T-helper 2 cell treated with Interferon-gamma antibody and Interleukin-4, amounts not matched to agents 100 ng/mL and 5 ng/mL, for 36 hours (primary cell): ENCODE results near the gene PLGLB2. TPM values are rescaled to one million over a fixed set of nuclear protein-coding genes. Genes with fewer than 3 reads are reported as not detected.
"Not testable (repeated sequence)": the region's sequence is repeated elsewhere in the genome, so short reads cannot be mapped to it uniquely, and the experiment has no call there.

Experiments
- intact Hi-C: fragments of 100-400 bp; cut with micrococcal nuclease; formaldehyde crosslinking; loops from one replicate; pipeline ENCODE4 v1.15.1; 2023
- total RNA-seq: library from RNA; stranded (reverse); gene quantifications from 2 replicates; pipeline ENCODE4 v1.2.3, GENCODE V29; 2022

Gene PLGLB2
- total RNA-seq: 4.4 and 5.2 TPM in 2 replicates

DNA sequence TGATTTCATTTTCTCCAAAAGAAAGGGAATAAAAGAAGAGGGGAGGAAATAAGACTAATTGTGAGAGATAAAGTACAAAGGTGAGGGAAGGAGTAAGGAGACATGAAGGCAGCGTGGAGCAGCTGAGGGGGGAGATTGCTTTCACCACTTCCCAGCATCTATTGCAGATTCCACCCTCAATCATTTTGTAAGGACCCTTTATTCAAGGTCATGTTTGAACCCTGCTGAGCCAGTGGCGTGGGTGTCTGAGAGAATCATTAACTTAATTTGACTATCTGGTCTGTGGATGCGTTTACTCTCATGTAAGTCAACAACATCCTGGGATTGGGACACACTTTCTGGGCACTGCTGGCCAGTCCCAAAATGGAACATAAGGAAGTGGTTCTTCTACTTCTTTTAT lies at the start of gene PLGLB2:
PLGLB2 (plus strand) TSS at position 297 of the 400 bp plus-strand sequence; CDS start at position 364, 67 bp downstream.
- intact Hi-C loops: not testable (repeated sequence)

DNA sequence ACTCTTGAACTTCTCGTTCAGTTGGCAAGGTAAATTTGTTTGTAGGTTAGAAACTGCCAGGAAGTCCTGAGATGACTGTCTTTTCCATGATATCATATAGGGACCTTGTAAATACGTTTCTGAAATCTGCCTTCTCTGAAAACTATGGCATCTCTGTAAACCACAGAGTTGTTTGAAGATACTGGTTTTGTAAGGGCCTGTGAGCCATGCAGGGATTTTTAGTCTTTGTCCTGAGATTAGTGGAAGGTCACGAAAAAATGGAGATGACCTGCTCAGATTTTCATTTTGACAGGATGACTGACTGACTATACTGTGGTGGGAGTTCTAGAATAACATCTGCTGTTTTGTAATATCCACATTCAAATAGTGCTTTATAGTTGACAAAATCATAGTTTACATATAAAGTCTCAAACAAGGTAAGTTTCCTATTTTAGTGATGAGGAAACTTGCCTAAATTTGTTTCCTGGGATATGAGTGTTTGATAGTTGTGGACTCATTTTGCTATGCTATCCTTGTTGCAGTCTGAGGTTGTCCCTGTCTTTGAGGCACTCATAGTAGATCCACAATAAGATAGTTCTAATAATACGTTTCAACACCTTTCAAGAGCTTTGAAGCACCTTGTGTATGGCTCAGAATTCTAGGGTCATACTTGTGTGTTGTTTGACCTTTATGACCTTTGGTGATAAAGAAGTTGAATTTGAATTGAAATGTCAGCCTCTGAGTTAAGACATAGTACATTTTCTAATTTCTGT lies 43.1 kb upstream of the PLGLB2 start:
- intact Hi-C loops: not testable (repeated sequence)

DNA sequence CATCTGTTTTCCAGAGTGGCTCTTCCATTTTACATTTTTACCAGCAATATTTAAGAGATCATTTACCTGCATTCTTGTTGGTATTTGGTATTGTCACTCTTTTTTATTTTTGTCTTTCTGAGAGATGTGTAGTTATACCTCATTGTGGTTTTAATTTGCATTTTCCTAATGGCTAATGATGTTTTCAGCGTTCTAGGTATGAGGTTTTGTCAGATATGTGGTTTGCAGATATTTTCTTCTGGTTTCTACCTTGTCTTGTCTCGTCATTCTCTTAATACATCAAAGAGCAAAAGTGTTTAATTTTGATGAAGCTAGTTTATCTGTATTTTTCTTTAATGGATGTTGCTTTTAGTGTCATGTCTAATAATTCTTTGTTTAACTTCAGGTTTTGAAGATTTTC lies 39.5 kb upstream of the PLGLB2 start:
- intact Hi-C loops: not testable (repeated sequence)

DNA sequence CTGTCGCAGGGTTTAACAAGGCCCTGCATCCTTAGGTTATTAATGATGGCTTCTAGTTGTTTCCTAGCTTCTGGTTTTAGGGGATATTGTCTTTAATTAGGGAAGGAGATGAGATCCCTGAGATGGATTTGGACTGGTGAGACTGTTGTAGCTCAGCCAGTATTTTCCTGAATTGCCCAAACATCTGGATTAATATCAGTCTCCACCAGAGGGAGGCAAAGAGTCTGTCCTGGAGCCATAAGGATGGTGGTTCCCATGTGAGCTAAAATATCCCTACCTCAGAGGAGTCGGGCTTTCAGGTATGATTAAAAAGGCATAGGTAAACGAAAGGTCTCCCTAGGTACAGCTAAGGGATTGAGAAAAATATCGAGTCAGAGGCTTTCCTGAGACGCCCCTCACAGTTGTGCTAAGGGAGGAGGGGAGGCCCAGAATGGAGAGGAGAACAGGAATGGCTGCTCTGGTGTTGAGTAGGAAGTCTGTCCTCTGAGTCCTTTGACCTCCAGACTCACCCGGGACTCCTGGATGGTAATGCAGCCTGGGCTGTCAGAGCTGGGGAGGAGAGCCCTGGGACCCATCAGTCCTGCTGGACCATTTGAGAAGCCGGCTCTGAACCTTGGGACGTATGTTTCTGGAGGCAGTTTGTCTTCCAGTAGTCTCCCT lies 19.8 kb upstream of the PLGLB2 start:
- intact Hi-C loops: not testable (repeated sequence)

DNA sequence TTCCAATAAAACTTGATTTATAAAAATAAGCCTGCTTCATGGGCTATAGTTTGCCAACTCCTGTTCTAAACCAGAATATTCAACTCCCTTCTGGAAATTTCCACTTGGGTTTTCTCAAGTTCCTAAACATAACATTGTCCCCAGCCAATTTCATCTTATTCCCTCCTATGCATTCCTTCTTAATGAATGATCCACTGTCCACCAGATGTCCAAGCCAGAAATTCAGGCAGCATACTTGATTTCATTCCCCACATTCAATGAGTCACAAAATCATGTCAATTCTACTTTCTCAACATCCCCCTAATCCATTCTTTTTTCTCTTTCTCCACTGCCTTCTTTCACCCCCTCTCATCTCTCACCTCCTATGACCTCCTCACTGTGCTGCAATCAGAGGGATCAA lies 7.0 kb upstream of the PLGLB2 start:
- intact Hi-C loops: not testable (repeated sequence)

DNA sequence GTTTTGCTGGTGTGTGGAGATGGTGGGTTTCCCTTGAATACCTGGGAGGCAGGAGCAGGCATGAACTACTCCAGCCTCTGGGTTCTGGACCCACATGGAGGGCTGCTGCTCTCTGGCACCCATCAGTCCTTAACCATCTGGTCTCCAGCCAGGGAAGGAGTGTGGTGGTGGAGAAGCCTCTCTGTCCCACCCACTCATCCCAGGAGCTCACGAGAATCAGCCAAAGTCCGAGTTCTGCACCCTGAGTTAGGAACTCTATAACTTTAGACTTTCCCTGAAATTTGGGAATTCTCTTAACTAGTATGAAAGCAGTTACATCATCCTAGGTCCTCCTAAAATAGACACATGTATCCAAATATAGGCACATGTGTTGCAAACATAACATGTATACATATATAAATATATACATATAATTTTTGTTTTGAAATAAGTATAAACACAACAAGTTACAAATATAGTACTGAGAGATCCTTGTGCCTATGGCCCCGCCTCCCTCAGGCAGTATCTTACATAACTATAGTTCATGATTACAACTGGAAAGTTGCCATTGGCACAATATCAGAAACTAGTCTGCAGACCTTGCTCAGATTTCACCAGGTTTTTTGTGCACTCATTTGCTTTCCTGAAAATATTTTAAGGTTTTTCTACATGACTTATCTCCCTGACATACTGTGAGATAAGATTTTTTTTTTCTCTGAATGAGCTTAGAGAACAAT lies 5.3 kb upstream of the PLGLB2 start:
- intact Hi-C loops: not testable (repeated sequence)

DNA sequence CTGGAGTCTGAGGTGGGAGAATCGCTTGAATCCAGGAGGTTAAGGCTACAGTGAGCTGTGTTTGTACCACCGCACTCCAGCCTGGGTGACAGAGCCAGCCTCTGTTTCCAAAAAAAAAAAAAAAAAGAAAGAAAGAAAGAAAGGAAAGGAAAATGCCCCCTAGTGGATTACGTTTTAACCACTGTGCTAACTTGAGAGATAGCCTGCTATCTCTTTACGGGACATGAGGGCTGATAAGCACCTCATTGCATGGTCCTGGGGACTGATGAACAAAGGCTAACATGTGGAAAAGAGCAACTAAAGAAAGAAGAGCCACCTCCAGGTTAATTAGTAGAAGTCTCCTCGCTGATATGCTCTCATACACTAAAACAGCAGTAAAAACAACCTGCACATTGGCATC lies 4.2 kb upstream of the PLGLB2 start:
- intact Hi-C loops: not testable (repeated sequence)

DNA sequence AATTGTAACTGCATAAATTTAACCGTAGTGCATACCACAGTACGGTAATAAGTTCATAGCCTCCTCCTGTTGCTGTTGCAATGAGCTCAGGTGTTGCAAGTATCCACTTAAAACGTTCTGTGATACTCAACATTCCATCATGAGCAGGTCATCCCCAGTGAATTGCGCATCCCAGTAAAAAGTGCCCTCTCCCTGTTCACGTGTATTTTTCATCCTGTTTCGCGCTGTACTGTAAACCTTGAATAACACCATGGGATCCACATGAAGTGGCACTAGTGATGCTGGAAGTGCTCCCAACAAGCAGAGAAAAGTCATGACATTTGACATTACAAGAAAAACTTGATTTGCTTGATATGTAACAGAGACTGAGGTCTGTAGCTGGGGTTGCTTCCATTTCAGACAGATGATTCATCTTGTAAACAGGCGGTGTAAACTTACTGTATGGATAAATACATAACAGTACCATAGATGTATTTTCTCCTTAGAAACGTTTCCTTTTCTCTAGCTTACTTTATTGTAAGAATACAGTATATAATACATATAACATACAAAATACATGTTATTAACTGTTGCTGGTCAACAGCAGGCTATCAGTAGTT lies 2.4 kb upstream of the PLGLB2 start:
- intact Hi-C loops: not testable (repeated sequence)

DNA sequence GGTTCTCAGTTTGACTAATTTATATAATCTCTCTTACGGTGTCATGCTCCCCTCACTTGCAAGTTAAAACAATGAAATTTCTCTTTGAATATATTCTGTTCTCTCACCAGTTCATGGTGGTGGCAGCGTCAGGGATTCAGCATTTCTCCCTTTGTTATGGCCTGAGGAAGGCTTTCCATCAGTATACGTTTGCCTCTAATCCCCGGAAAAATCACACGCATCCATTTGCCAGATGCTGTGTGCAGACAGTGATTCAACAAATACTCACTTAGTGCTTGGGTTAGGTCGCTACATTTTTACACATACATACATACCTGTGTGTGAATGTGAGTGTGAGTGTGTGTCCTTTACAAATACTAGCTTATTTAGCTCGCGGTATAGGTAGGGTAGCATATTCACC lies 637 bp downstream of the PLGLB2 start:
- intact Hi-C loops: not testable (repeated sequence)

DNA sequence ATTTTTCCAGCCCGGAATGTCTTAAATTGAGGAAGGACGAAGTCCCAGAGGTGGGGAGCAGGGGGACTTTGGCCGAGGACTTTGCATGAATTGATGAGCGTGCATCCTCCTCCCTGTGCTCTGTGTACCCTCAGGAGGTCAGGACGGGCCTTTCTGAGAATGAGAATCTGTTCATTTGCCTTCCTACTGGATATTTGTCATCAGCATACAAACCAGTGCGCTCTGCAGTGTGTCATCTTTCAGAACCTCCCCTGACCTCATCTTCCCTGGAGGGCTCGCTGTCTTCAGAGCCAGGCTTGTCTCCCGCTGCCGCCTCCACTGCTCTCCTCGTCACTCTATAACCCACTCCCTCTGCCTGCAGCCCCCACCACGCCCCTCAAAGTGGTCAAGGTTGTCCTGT lies 2.7 kb downstream of the PLGLB2 start:
- intact Hi-C loops: not testable (repeated sequence)

DNA sequence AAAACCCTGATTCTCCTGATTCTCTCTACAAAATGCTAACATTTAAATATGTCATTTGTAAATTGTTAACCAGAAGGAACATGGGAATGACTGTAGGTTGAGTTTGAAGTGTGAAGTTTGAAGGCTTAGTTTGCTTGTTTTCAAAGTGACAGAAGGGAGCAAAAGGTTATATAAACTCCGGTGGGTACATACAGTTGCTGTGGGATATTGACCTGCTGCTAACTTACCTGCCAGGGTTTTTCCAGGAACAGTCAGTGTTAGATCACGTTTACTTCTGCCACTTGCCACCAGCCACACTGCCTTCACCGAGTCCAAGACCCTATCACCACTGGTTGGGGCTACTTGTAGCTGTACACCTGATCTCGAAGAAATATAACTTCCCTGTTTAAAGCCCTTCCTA lies 6.9 kb downstream of the PLGLB2 start:
- intact Hi-C loops: not testable (repeated sequence)

Other genes starting within 250 kb of the PLGLB2 start
- gene RGPD2, start 77.7 kb downstream of the PLGLB2 start, total RNA-seq: 2.2 and 2.5 TPM in 2 replicates